Measurements from ENCODE around the gene APOA1.

APOA1 gene

GRCh38 chr11:116833491-116833815 is 4.0 kb downstream of the APOA1 start:
- DNase-seq = no peak

GRCh38 chr11:116832350-116833290 is 4.8 kb downstream of the APOA1 start:
- no peak for DNase-seq

- DNase-seq = no peak
These were observed 5.6 kb downstream of the APOA1 start for GRCh38 chr11:116831790-116832349.

- no peak for DNase-seq
These were observed 7.1 kb downstream of the APOA1 start for GRCh38 chr11:116830184-116830912.

DNA sequence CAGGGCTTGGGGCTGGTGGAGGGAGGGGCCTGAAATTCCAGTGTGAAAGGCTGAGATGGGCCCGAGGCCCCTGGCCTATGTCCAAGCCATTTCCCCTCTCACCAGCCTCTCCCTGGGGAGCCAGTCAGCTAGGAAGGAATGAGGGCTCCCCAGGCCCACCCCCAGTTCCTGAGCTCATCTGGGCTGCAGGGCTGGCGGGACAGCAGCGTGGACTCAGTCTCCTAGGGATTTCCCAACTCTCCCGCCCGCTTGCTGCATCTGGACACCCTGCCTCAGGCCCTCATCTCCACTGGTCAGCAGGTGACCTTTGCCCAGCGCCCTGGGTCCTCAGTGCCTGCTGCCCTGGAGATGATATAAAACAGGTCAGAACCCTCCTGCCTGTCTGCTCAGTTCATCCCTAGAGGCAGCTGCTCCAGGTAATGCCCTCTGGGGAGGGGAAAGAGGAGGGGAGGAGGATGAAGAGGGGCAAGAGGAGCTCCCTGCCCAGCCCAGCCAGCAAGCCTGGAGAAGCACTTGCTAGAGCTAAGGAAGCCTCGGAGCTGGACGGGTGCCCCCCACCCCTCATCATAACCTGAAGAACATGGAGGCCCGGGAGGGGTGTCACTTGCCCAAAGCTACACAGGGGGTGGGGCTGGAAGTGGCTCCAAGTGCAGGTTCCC is 7.8 kb downstream of the APOA1 start, which contains the start of gene APOC3:
TSS of gene APOC3 (plus strand) at position 383 of the 659 bp plus-strand sequence. CDS start 676 bp downstream, outside the sequence.
- no peak for DNase-seq

GRCh38 chr11:116828632-116829524 is 8.5 kb downstream of the APOA1 start:
- no peak for DNase-seq

DNA sequence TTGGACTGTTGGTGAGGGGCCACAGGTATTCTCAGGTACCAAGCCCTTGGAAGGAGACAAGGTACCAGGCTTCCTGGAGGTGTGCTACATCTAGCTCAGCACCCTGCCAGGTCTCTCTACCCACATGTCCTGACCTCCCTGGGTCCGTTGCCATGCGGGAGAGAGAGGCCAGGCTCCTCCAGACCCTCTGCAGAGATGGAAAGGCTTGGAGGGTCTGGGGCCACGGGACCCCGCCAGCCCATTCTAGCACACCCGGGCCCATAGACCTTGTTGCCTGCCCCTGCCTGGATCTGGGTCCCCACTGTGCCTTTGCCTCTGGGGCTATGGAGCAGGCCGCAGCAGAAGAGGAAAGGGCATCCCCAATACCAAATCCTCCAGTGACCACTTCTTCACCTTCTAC is 10.0 kb downstream of the APOA1 start:
- DNase-seq = no peak

DNA sequence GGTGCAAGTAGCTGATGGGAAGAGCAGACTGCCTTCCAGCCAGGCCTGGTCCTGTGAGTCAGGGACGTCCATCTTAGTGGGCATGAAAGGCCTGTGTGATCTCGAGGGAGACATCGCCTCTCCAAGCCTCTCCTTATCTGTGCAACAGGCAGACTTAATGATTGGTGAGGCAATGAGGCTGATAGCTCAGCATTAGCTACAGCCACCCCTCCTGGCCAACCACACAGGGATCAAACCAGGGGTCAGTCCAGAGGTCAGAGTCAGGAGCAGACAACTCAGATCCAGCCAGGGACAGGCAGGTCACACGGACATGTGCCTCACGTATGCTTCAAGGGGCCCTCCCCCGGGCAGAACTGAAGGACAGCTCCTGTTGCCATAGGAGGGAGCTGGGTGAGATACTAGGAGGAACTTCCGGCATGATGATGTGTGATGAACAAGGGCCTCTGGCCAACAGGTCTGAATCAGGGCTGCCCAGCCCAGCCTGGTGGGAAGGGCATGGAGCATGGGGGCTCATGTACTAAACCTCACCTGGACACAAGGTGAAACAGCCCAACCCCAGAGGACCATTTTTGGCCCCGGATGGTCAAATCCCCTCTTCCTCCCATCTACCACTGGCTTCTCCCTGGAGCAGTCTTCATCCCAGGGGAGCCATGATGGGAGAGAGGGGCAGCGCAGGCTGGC is 10.5 kb downstream of the APOA1 start:
- DNase-seq = no peak

DNA sequence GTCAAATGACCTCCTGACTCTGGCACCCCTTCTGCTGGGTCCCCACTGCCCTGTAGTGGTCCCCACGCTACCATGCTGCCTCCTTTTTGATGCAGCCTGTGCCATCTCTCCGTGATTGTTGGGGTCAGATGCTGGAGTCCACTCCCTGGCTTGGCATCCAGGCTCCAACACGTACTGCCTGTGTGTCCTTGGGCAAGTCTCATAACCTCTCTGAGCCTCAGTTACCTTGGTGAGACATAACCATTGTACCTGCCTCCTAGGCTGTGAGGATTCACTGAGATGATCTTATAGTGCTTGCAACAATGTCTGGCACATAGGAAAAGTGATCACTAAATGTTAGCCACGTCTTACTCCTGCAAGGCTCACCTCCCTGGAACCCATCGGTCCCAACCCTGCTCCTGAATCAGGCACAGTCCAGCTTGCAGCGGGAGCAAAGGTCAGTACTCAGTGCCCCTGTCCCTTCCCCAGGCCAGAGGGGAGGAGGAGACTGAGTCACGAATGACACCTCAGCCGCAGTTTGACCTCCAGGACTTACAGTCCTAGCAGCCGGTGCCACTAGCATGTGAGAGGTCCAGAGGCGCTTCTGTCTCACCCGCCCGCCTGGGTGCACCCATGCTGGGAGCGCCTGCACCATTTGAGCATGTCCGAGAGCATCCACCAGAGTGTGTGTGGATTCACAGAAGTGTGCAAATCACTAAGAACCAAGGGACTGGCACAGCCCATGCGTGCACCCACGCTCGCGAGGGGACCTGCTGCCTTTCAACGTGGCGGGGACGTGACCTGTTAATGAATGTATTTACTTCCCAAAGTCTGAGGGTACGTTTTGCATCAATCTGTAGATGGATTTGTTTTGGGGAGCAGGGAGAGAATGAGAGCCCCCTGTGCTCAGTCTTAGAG is 11.3 kb downstream of the APOA1 start:
- no peak for DNase-seq

GRCh38 chr11:116825434-116825833 is 12.0 kb downstream of the APOA1 start:
- DNase-seq = no peak

DNA sequence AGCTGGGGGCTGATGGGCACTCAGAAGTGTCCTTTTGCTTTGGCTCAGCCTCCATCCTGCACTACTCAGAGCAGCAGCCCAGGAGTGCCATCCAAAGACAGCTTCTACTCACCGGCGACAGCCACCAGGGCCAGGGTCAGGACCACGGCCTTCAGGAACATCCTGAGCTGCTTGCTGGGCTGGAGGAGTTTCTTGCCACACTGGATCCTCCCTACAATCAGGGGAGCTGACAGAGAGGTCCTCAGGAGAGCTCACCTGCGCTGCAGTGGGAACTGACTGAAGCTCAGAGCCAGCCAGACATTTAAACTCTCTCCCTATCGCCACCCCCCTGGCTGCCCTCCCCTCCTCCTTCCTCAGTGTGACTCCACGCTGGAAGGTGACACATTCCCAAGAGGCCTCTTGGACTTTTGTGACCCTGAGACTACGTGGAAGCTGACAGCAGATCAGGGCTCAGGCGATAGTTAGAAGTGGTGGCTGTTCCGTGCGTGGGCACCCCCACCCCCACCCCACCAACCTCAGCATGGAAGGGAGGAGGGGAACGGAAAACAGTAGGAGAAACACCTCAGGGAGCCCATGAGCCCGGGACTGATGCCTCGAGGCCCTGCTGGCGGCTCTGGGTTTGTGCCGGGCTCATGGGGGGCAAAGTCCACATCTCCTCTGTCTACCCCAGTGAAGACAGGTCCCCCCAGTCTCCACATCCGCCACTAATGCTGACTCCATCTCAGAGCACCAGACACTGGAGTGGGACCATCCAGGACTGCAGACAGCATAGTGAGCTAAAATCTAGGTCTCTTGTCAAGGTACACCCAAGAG is 14.2 kb downstream of the APOA1 start, which contains the start of gene APOA4:
TSS of gene APOA4 (minus strand) at position 274 of the 813 bp plus-strand sequence. CDS start at position 161, 113 bp downstream.
- DNase-seq = no peak

GRCh38 chr11:116822575-116822974 is 14.8 kb downstream of the APOA1 start:
- no peak for DNase-seq

- no peak for DNase-seq
These were observed 16.1 kb downstream of the APOA1 start for GRCh38 chr11:116821050-116821918.

DNA sequence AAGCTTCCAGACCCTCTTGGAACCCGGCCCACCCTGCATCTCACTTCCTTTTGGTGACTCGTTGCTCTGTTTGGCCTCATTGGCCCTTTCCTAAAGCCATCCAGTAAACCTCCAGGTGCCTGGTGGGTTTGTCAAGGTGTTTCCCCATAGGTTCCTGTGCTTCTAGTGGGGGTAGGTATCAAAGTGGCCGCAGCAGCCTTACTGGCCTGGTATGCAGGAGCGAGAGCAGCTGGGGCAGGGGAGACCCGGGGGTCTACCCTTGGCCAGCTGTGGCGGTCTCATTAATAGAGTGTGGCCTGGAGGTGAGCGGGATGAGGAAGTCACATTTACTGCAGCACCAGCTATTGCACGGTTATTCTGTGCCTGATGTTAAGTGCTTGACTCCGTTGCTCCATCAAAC is 18.4 kb downstream of the APOA1 start:
- no peak for DNase-seq

- DNase-seq = no peak
These were observed 22.9 kb downstream of the APOA1 start for GRCh38 chr11:116814502-116814901.

GRCh38 chr11:116813781-116814471 is 23.5 kb downstream of the APOA1 start:
- DNase-seq = no peak

- no peak for DNase-seq
These were observed 24.3 kb downstream of the APOA1 start for GRCh38 chr11:116813170-116813569.

GRCh38 chr11:116812109-116812508 is 25.3 kb downstream of the APOA1 start:
- no peak for DNase-seq
